Frontal cortex (tissue), 4 donors: Measurements from ENCODE around the gene NCBP3. TPM values are rescaled to one million over a fixed set of nuclear protein-coding genes. Genes with fewer than 3 reads are reported as not detected.
A peak's percentile ranks its signal among the peaks of the same experiment; 100 is the strongest.
"Not testable (repeated sequence)": the region's sequence is repeated elsewhere in the genome, so short reads cannot be mapped to it uniquely, and the experiment has no call there.

Experiments
- DNase-seq, 2 donors: peaks; one replicate each; pipeline ENCODE4 v3.0.0; 2012; ENCODE audit warnings: low spot score in 2 of 2
- FAIRE-seq: peaks from 2 replicates; lab custom pipeline; 2012; peaks lifted over from hg19 to GRCh38; lab: Jason Lieb, UNC
- total RNA-seq: library from RNA; depleted of rRNA; stranded (reverse); fragments of >200 nt; gene quantifications from one replicate; pipeline ENCODE4 v1.2.3, GENCODE V29; 2014
- donor health status: control.
- donor health status: control.
- donor health status: control.

Gene NCBP3
- total RNA-seq, 1 donor from 2014 or later = 20.8 TPM

GRCh38 chr17:3852561-3852960, 6.5 kb upstream of the NCBP3 start:
- no peak for FAIRE-seq
- peak; percentile 24 to 40 for DNase-seq

GRCh38 chr17:3851461-3852100, 5.5 kb upstream of the NCBP3 start:
- no peak for FAIRE-seq
- DNase-seq = no peak

GRCh38 chr17:3848229-3848835, 2.3 kb upstream of the NCBP3 start:
- DNase-seq (no peak), FAIRE-seq (no peak)

GRCh38 chr17:3847165-3847670, 1.2 kb upstream of the NCBP3 start:
- FAIRE-seq (no peak), DNase-seq (no peak)

GRCh38 chr17:3846437-3847164, 555 bp upstream of the NCBP3 start:
- FAIRE-seq = no peak
- DNase-seq = peak in 1 of 2 donors; percentile 19

- no peak for FAIRE-seq
These were observed 790 bp downstream of the NCBP3 start for GRCh38 chr17:3845291-3845620.

GRCh38 chr17:3844556-3844955, 1.5 kb downstream of the NCBP3 start:
- DNase-seq, FAIRE-seq: not testable (repeated sequence)

More at GRCh38 chr17:3845291-3845620, 790 bp downstream of the NCBP3 start:
- no peak for DNase-seq

- no peak for DNase-seq
- no peak for FAIRE-seq
These were observed 2.0 kb downstream of the NCBP3 start for GRCh38 chr17:3843935-3844516.

GRCh38 chr17:3838206-3838605, 7.8 kb downstream of the NCBP3 start:
- FAIRE-seq = no peak
- no peak for DNase-seq

- FAIRE-seq (no peak), DNase-seq (no peak)
These were observed 9.5 kb downstream of the NCBP3 start for GRCh38 chr17:3836551-3836950.

- DNase-seq (no peak), FAIRE-seq (no peak)
These were observed 10.4 kb downstream of the NCBP3 start for GRCh38 chr17:3835410-3836229.

- FAIRE-seq (no peak), DNase-seq (no peak)
These were observed 11.2 kb downstream of the NCBP3 start for GRCh38 chr17:3834811-3835210.

GRCh38 chr17:3828852-3829232, 17.2 kb downstream of the NCBP3 start:
- DNase-seq (no peak), FAIRE-seq (no peak)

GRCh38 chr17:3828151-3828851, 17.7 kb downstream of the NCBP3 start:
- DNase-seq (no peak), FAIRE-seq (no peak)

- FAIRE-seq (peak; percentile 19), DNase-seq (peak in 1 of 2 donors; percentile 35)
These were observed 18.8 kb downstream of the NCBP3 start for GRCh38 chr17:3827124-3827773.

GRCh38 chr17:3826191-3826590, 19.9 kb downstream of the NCBP3 start:
- FAIRE-seq (no peak), DNase-seq (no peak)

- no peak for FAIRE-seq
- DNase-seq = no peak
These were observed 24.9 kb downstream of the NCBP3 start for GRCh38 chr17:3821101-3821500.

- FAIRE-seq (no peak), DNase-seq (no peak)
These were observed 27.3 kb downstream of the NCBP3 start for GRCh38 chr17:3818786-3819185.
